H9 (cell line): ENCODE data around the gene MYO1D. TPM values are rescaled to one million over a fixed set of nuclear protein-coding genes. Genes with fewer than 3 reads are reported as not detected.

Source experiments
- DNase-seq: peaks from one replicate; pipeline ENCODE4 v3.0.0-alpha.2; 2017
- H2AFZ ChIP-seq: one replicate; pipeline ENCODE4 v1.6.1; 2013; ENCODE audit warnings: mild to moderate bottlenecking, low read length, control low read depth, moderate library complexity
- H2AK5ac ChIP-seq: 2 replicates; pipeline ENCODE4 v1.6.1; 2013; ENCODE audit warnings: low read length, control low read depth, mixed read lengths; ENCODE audit not compliant: insufficient read length
- H2BK120ac ChIP-seq: one replicate; pipeline ENCODE4 v1.6.1; 2013; ENCODE audit warnings: low read depth, mild to moderate bottlenecking, low read length, control low read depth, inconsistent platforms; ENCODE audit not compliant: poor library complexity, severe bottlenecking
- H2BK12ac ChIP-seq: 2 replicates; pipeline ENCODE4 v1.6.1; 2013; ENCODE audit warnings: low read length, control low read depth, mixed read lengths, low read depth; ENCODE audit not compliant: insufficient read length
- H2BK15ac ChIP-seq: 2 replicates; pipeline ENCODE4 v1.6.1; 2013; ENCODE audit warnings: low read depth, low read length, control low read depth
- H2BK20ac ChIP-seq: one replicate; pipeline ENCODE4 v1.6.1; 2013; ENCODE audit warnings: low read depth, mild to moderate bottlenecking, low read length, control low read depth, inconsistent platforms; ENCODE audit not compliant: poor library complexity, severe bottlenecking
- H2BK5ac ChIP-seq: 2 replicates; pipeline ENCODE4 v1.6.1; 2013; ENCODE audit warnings: low read length, control low read depth, mixed read lengths; ENCODE audit not compliant: insufficient read length
- H3K14ac ChIP-seq: 2 replicates; pipeline ENCODE4 v1.6.1; 2013; ENCODE audit warnings: low read length, control low read depth; ENCODE audit not compliant: insufficient read depth
- H3K18ac ChIP-seq: 2 replicates; pipeline ENCODE4 v1.6.1; 2013; ENCODE audit warnings: low read depth, mild to moderate bottlenecking, mixed read lengths, low read length, control low read depth; ENCODE audit not compliant: insufficient read length
- H3K23ac ChIP-seq: 2 replicates; pipeline ENCODE4 v1.6.1; 2013; ENCODE audit warnings: low read length, control low read depth, mixed read lengths, low read depth; ENCODE audit not compliant: insufficient read length
- H3K23me2 ChIP-seq: 2 replicates; pipeline ENCODE4 v1.6.1; 2013; ENCODE audit warnings: low read depth, mild to moderate bottlenecking, mixed read lengths, low read length, control low read depth; ENCODE audit not compliant: insufficient read length, poor library complexity, severe bottlenecking
- H3K27ac ChIP-seq: 2 replicates; pipeline ENCODE4 v1.5.1; 2013; ENCODE audit warnings: low read length, control low read depth, mixed read lengths, low read depth; ENCODE audit not compliant: insufficient read length
- H3K27me3 ChIP-seq: 2 replicates; pipeline ENCODE4 v1.6.1; 2013; ENCODE audit warnings: low read length, control low read depth, inconsistent platforms; ENCODE audit not compliant: insufficient read depth
- H3K4ac ChIP-seq: 2 replicates; pipeline ENCODE4 v1.6.1; 2013; ENCODE audit warnings: low read depth, mild to moderate bottlenecking, control low read depth, inconsistent platforms, low read length, moderate library complexity
- H3K4me1 ChIP-seq: 2 replicates; pipeline ENCODE4 v1.6.1; 2013; ENCODE audit warnings: low read length, control low read depth, inconsistent platforms; ENCODE audit not compliant: insufficient read depth
- H3K4me2 ChIP-seq: 2 replicates; pipeline ENCODE4 v1.6.1; 2013; ENCODE audit warnings: low read length, control low read depth, mixed read lengths; ENCODE audit not compliant: insufficient read length, insufficient read depth
- H3K56ac ChIP-seq: 2 replicates; pipeline ENCODE4 v1.6.1; 2013; ENCODE audit warnings: low read depth, mild to moderate bottlenecking, mixed read lengths, low read length, control low read depth; ENCODE audit not compliant: insufficient read length
- H3K79me1 ChIP-seq: 2 replicates; pipeline ENCODE4 v1.6.1; 2013; ENCODE audit warnings: low read depth, mild to moderate bottlenecking, moderate library complexity, low read length, control low read depth, inconsistent platforms; ENCODE audit not compliant: insufficient read depth, poor library complexity, severe bottlenecking
- H3K79me2 ChIP-seq: 2 replicates; pipeline ENCODE4 v1.6.1; 2013; ENCODE audit warnings: low read length, control low read depth, inconsistent platforms; ENCODE audit not compliant: insufficient read depth
- H3K9ac ChIP-seq: 2 replicates; pipeline ENCODE4 v1.6.1; 2013; ENCODE audit warnings: low read length, control low read depth, mixed read lengths; ENCODE audit not compliant: insufficient read length; ENCODE audit errors: extremely low read depth
- H3K9me3 ChIP-seq: one replicate; pipeline ENCODE4 v1.6.1; 2013; ENCODE audit warnings: low read depth, low read length, inconsistent platforms; ENCODE audit not compliant: control insufficient read depth
- H3T11ph ChIP-seq: one replicate; pipeline ENCODE4 v1.6.1; 2013; ENCODE audit warnings: mild to moderate bottlenecking, low read length, control low read depth, inconsistent platforms
- H4K20me1 ChIP-seq: one replicate; pipeline ENCODE4 v1.6.1; 2013; ENCODE audit not compliant: control insufficient read depth, insufficient read length, insufficient read depth
- H4K5ac ChIP-seq: 2 replicates; pipeline ENCODE4 v1.6.1; 2013; ENCODE audit warnings: low read depth, mild to moderate bottlenecking, mixed read lengths, low read length, control low read depth; ENCODE audit not compliant: insufficient read length
- H4K8ac ChIP-seq: replicated peaks from 2 replicates; pipeline ENCODE4 v1.6.1; 2013; ENCODE audit warnings: low read length, control low read depth, mixed read lengths, low read depth; ENCODE audit not compliant: insufficient read length
- H4K91ac ChIP-seq: 2 replicates; pipeline ENCODE4 v1.6.1; 2013; ENCODE audit warnings: low read depth, mild to moderate bottlenecking, moderate library complexity, mixed read lengths, low read length, control low read depth; ENCODE audit not compliant: insufficient read length
- H3K27ac Mint-ChIP-seq, 3 experiments: 2 replicates in 2 of 3; 3 replicates in 1 of 3; pipeline ENCODE4 v1.8.0; 2020 to 2021; ENCODE audit warnings: mixed read lengths in 3 of 3, mild to moderate bottlenecking in 1 of 3, moderate library complexity in 1 of 3
- H3K27me3 Mint-ChIP-seq: 2 replicates; pipeline ENCODE4 v1.8.0; 2021; ENCODE audit warnings: low read depth, mild to moderate bottlenecking, moderate library complexity, mixed read lengths
- H3K36me3 Mint-ChIP-seq, 3 experiments: 2 replicates in 2 of 3; 3 replicates in 1 of 3; pipeline ENCODE4 v1.8.0; 2020 to 2021; ENCODE audit warnings: low read depth in 3 of 3, mixed read lengths in 3 of 3; ENCODE audit not compliant: insufficient read depth in 1 of 3
- H3K4me1 Mint-ChIP-seq, 2 experiments: 2 replicates each; pipeline ENCODE4 v1.8.0; 2020; ENCODE audit warnings: mixed read lengths in 2 of 2
- H3K4me3 Mint-ChIP-seq, 2 experiments: 2 replicates in 1 of 2; 3 replicates in 1 of 2; pipeline ENCODE4 v1.8.0; 2020 to 2021; ENCODE audit warnings: mild to moderate bottlenecking in 2 of 2, mixed read lengths in 2 of 2, moderate library complexity in 1 of 2
- H3K9me3 Mint-ChIP-seq, 2 experiments: 2 replicates in 1 of 2; 3 replicates in 1 of 2; pipeline ENCODE4 v1.8.0; 2020; ENCODE audit warnings: mild to moderate bottlenecking in 2 of 2, mixed read lengths in 2 of 2, moderate library complexity in 1 of 2
- CTCF ChIP-seq: fragments of 200-600 bp; sonication (generic); conservative IDR thresholded peaks from 3 replicates; pipeline ENCODE4 v1.8.0; 2021; ENCODE audit warnings: antibody characterized with exemption, mild to moderate bottlenecking
- WGBS: extraction: QIAGEN DNeasy Blood & Tissue Kit; methylation state at CpG from one replicate; pipeline ENCODE4 v1.1.7; 2013; ENCODE audit warnings: missing lambda C conversion rate, low lambda C conversion rate, mixed read lengths; ENCODE audit not compliant: insufficient read length; ENCODE audit errors: extremely low coverage; 5-methylcytosine and 5-hydroxymethylcytosine counted together
- long read RNA-seq: library from polyadenylated mRNA; unstranded; transcript quantifications from one replicate; pipeline ENCODE4 v2.0.0, GENCODE V29; 2020
- total RNA-seq: library from RNA; stranded (reverse); gene quantifications from 2 replicates; pipeline ENCODE4 v1.2.1, GENCODE V29; 2021

The MYO1D gene
- 19.0 and 21.4 TPM in 2 replicates for total RNA-seq
- long read RNA-seq, partial matches to known transcripts, result 4 of 21 reads
- long read RNA-seq, other reads (novel, unspliced or antisense), result 17 of 21 reads

GRCh38 chr17:32876417-32877163 is at the start of gene MYO1D:
MYO1D (minus strand) TSS chr17:32877124; CDS start chr17:32876872, 252 bp downstream.
- peak; percentile 69 for TF ChIP-seq CTCF
- peak within 1 kb of the TSS; percentile 78 to 88 for H3K4me3 Mint-ChIP-seq

More at GRCh38 chr17:32876417-32877163, at the start of gene MYO1D:
- H3K18ac ChIP-seq, result peak within 1 kb of the TSS; percentile 88
- no peak within 1 kb of the TSS for H4K8ac ChIP-seq
- H4K20me1 ChIP-seq, result no peaks in the 10 kb centered on the region
- no peaks in the 10 kb centered on the region for H3K4me1 ChIP-seq
- DNase-seq, result peak; percentile 83
- Mint-ChIP-seq H3K27me3 (0 out of 2 replicates have a peak, but pooled peaks cover 3% of the 10 kb centered on the region), H3K27ac (peak within 1 kb of the TSS; percentile 38 to 87 (median 62); a peak in 6 of 7 replicates), H3K36me3 (peaks cover 0 to 11% (median 2%) of the 10 kb centered on the region in 3 experiments; a peak in 4 of 7 replicates), H3K4me1 (peaks cover 27 to 32% of the 10 kb centered on the region in 2 experiments), H3K9me3 (no peaks in the 10 kb centered on the region)
- H3K56ac ChIP-seq, result no peak within 1 kb of the TSS
- H3K4me2 ChIP-seq, result peak within 1 kb of the TSS; percentile 96
- peak within 1 kb of the TSS; percentile 33 for H3K27ac ChIP-seq
- no peaks in the 10 kb centered on the region for H3K27me3 ChIP-seq
- no CpG with 5 or more reads among the region's 101 CpGs for WGBS
- H3K9ac ChIP-seq, result peak within 1 kb of the TSS; percentile 82
- H3K79me2 ChIP-seq, result no peaks in the 10 kb centered on the region
- H3K79me1 ChIP-seq, result no peaks in the 10 kb centered on the region
- H2BK120ac ChIP-seq, result no peak within 1 kb of the TSS
- H3K4ac ChIP-seq, result no peak within 1 kb of the TSS; the same call in 1 of the 2 replicates
- H3K9me3 ChIP-seq, result no peaks in the 10 kb centered on the region
- no peak within 1 kb of the TSS for H2BK5ac ChIP-seq
- peak within 1 kb of the TSS; percentile 89 for H3K14ac ChIP-seq
- H2BK20ac ChIP-seq, result no peak within 1 kb of the TSS
- H4K5ac ChIP-seq, result no peak within 1 kb of the TSS
- H2BK12ac ChIP-seq, result peak within 1 kb of the TSS; percentile 55
- peaks cover 10% of the 10 kb centered on the region for H3K23me2 ChIP-seq
- no peak within 1 kb of the TSS for H2AK5ac ChIP-seq
- H2BK15ac ChIP-seq, result no peak within 1 kb of the TSS
- H2AFZ ChIP-seq, result peak within 1 kb of the TSS; percentile 100
- H4K91ac ChIP-seq, result no peak within 1 kb of the TSS
- H3T11ph ChIP-seq, result no peak within 1 kb of the TSS
- H3K23ac ChIP-seq, result no peak within 1 kb of the TSS
